ENCODE measurements around the gene HLA-A. TPM values are rescaled to one million over a fixed set of nuclear protein-coding genes. Genes with fewer than 3 reads are reported as not detected.

The HLA-A gene
- total and polyA plus RNA-seq, 2 of the 13 experiments (the other 11 are each of a cell fraction or from before 2014, with no cell fraction given): 345 to 527 TPM

DNA sequence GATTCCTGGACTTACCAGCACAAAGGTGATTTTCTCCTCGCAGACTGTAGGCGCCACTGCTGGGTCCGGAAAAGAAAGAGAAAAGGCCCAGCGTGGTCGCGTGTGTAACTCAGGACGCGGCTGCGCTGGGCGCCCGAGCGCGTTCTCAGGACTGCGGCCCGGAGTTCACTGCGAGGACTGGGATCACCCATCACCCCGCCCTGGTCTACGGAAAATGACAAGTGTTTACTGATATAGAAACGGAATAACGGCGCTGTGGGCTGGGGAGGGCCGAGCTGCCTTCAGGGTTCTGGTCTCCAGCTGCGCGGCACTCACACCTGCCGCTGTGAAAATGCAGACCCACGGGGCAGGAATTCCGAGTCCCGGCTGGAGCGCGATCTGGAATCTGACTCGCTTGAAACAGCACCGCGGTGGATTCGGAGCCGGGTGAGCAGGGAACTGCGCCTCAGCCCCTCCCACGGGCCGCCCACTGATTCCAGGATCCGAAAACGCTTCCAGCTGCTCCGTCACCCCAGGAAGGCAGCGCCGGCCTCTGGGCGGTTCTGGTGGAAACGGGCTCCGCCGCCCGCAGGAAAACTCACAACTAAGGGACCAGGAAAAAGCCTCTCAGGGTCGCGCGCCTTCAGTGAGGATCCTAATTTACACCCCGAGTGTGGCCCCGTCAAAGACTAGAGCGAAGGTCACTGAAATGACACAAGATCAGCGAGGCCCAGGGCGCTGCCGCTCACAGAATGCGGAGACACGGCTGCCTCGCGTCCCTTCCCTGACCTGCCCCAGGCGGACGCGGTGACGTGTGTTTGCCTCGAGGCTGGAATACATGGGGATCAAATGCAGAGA, 34.5 kb downstream of the HLA-A start (continued):
- TF ChIP-seq, protein P1, sequence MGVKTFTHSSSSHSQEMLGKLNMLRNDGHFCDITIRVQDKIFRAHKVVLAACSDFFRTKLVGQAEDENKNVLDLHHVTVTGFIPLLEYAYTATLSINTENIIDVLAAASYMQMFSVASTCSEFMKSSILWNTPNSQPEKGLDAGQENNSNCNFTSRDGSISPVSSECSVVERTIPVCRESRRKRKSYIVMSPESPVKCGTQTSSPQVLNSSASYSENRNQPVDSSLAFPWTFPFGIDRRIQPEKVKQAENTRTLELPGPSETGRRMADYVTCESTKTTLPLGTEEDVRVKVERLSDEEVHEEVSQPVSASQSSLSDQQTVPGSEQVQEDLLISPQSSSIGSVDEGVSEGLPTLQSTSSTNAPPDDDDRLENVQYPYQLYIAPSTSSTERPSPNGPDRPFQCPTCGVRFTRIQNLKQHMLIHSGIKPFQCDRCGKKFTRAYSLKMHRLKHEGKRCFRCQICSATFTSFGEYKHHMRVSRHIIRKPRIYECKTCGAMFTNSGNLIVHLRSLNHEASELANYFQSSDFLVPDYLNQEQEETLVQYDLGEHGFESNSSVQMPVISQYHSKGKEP (CRISPR knock-in tag; IDR thresholded peaks at IDR 0.05): no peak
- TF ChIP-seq, protein P2, sequence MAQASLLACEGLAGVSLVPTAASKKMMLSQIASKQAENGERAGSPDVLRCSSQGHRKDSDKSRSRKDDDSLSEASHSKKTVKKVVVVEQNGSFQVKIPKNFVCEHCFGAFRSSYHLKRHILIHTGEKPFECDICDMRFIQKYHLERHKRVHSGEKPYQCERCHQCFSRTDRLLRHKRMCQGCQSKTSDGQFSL (CRISPR knock-in tag; IDR thresholded peaks at IDR 0.05): no peak
- peak; percentile 43; the same call in 1 of the 2 replicates for TF ChIP-seq SOX5 (CRISPR knock-in tag; IDR thresholded peaks at IDR 0.05; ENCODE audit: borderline replicate concordance)
- peak; percentile 72; the same call in 1 of the 2 replicates for TF ChIP-seq ZBTB10 (CRISPR knock-in tag; IDR thresholded peaks at IDR 0.05; ENCODE audit: borderline replicate concordance)
- TF ChIP-seq FOXC1 (CRISPR knock-in tag; IDR thresholded peaks at IDR 0.05; ENCODE audit: borderline replicate concordance): peak; percentile 95; the same call in 1 of the 2 replicates
- no peak for TF ChIP-seq ZNF513 (CRISPR knock-in tag; conservative IDR thresholded peaks at IDR 0.05)
- TF ChIP-seq ZFP36L2 (CRISPR knock-in tag; IDR thresholded peaks at IDR 0.05): no peak
- TF ChIP-seq TBP (CRISPR knock-in tag; IDR thresholded peaks at IDR 0.05): no peak
- no peak for TF ChIP-seq ONECUT2 (CRISPR knock-in tag; IDR thresholded peaks at IDR 0.05)
- no peak for TF ChIP-seq NFIB (CRISPR knock-in tag; IDR thresholded peaks at IDR 0.05; ENCODE audit: borderline replicate concordance)
- TF ChIP-seq ZNF614 (CRISPR knock-in tag; IDR thresholded peaks at IDR 0.05; ENCODE audit: borderline replicate concordance): peak; percentile 76; the same call in 1 of the 2 replicates
- TF ChIP-seq, protein P3, sequence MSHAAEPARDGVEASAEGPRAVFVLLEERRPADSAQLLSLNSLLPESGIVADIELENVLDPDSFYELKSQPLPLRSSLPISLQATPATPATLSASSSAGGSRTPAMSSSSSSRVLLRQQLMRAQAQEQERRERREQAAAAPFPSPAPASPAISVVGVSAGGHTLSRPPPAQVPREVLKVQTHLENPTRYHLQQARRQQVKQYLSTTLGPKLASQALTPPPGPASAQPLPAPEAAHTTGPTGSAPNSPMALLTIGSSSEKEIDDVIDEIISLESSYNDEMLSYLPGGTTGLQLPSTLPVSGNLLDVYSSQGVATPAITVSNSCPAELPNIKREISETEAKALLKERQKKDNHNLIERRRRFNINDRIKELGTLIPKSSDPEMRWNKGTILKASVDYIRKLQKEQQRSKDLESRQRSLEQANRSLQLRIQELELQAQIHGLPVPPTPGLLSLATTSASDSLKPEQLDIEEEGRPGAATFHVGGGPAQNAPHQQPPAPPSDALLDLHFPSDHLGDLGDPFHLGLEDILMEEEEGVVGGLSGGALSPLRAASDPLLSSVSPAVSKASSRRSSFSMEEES (CRISPR knock-in tag; IDR thresholded peaks at IDR 0.05): peak; percentile 65; the same call in 1 of the 2 replicates
- TF ChIP-seq ZFYVE20 (CRISPR knock-in tag; IDR thresholded peaks at IDR 0.05; ENCODE audit: borderline replicate concordance, low read depth): no peak
- peak; percentile 35; the same call in 1 of the 2 replicates for TF ChIP-seq SIX4 (CRISPR knock-in tag; IDR thresholded peaks at IDR 0.05)
- TF ChIP-seq ZKSCAN1 (IDR thresholded peaks at IDR 0.05; ENCODE audit: low read length): no peak
- TF ChIP-seq KDM5A (IDR thresholded peaks at IDR 0.05; ENCODE audit: borderline replicate concordance, low read length): no peak
- no peak for TF ChIP-seq HES4 (CRISPR knock-in tag; IDR thresholded peaks at IDR 0.05; ENCODE audit: borderline replicate concordance)
- no peak for TF ChIP-seq MTF2 (CRISPR knock-in tag; IDR thresholded peaks at IDR 0.05; ENCODE audit: borderline replicate concordance)
- no peak for TF ChIP-seq ZNF296 (CRISPR knock-in tag; conservative IDR thresholded peaks at IDR 0.05)

Data from HepG2 (cell line).